H9 (cell line): ENCODE results near the gene PPP1R1B. TPM values are rescaled to one million over a fixed set of nuclear protein-coding genes. Genes with fewer than 3 reads are reported as not detected.

Experiments
- DNase-seq: peaks from one replicate; pipeline ENCODE4 v3.0.0-alpha.2; 2017
- H2AFZ ChIP-seq: one replicate; pipeline ENCODE4 v1.6.1; 2013; ENCODE audit warnings: mild to moderate bottlenecking, low read length, control low read depth, moderate library complexity
- H2AK5ac ChIP-seq: 2 replicates; pipeline ENCODE4 v1.6.1; 2013; ENCODE audit warnings: low read length, control low read depth, mixed read lengths; ENCODE audit not compliant: insufficient read length
- H2BK120ac ChIP-seq: one replicate; pipeline ENCODE4 v1.6.1; 2013; ENCODE audit warnings: low read depth, mild to moderate bottlenecking, low read length, control low read depth, inconsistent platforms; ENCODE audit not compliant: poor library complexity, severe bottlenecking
- H2BK12ac ChIP-seq: 2 replicates; pipeline ENCODE4 v1.6.1; 2013; ENCODE audit warnings: low read length, control low read depth, mixed read lengths, low read depth; ENCODE audit not compliant: insufficient read length
- H2BK15ac ChIP-seq: 2 replicates; pipeline ENCODE4 v1.6.1; 2013; ENCODE audit warnings: low read depth, low read length, control low read depth
- H2BK20ac ChIP-seq: one replicate; pipeline ENCODE4 v1.6.1; 2013; ENCODE audit warnings: low read depth, mild to moderate bottlenecking, low read length, control low read depth, inconsistent platforms; ENCODE audit not compliant: poor library complexity, severe bottlenecking
- H2BK5ac ChIP-seq: 2 replicates; pipeline ENCODE4 v1.6.1; 2013; ENCODE audit warnings: low read length, control low read depth, mixed read lengths; ENCODE audit not compliant: insufficient read length
- H3K14ac ChIP-seq: 2 replicates; pipeline ENCODE4 v1.6.1; 2013; ENCODE audit warnings: low read length, control low read depth; ENCODE audit not compliant: insufficient read depth
- H3K18ac ChIP-seq: 2 replicates; pipeline ENCODE4 v1.6.1; 2013; ENCODE audit warnings: low read depth, mild to moderate bottlenecking, mixed read lengths, low read length, control low read depth; ENCODE audit not compliant: insufficient read length
- H3K23ac ChIP-seq: 2 replicates; pipeline ENCODE4 v1.6.1; 2013; ENCODE audit warnings: low read length, control low read depth, mixed read lengths, low read depth; ENCODE audit not compliant: insufficient read length
- H3K23me2 ChIP-seq: 2 replicates; pipeline ENCODE4 v1.6.1; 2013; ENCODE audit warnings: low read depth, mild to moderate bottlenecking, mixed read lengths, low read length, control low read depth; ENCODE audit not compliant: insufficient read length, poor library complexity, severe bottlenecking
- H3K27ac ChIP-seq: 2 replicates; pipeline ENCODE4 v1.5.1; 2013; ENCODE audit warnings: low read length, control low read depth, mixed read lengths, low read depth; ENCODE audit not compliant: insufficient read length
- H3K27me3 ChIP-seq: 2 replicates; pipeline ENCODE4 v1.6.1; 2013; ENCODE audit warnings: low read length, control low read depth, inconsistent platforms; ENCODE audit not compliant: insufficient read depth
- H3K4ac ChIP-seq: 2 replicates; pipeline ENCODE4 v1.6.1; 2013; ENCODE audit warnings: low read depth, mild to moderate bottlenecking, control low read depth, inconsistent platforms, low read length, moderate library complexity
- H3K4me1 ChIP-seq: 2 replicates; pipeline ENCODE4 v1.6.1; 2013; ENCODE audit warnings: low read length, control low read depth, inconsistent platforms; ENCODE audit not compliant: insufficient read depth
- H3K4me2 ChIP-seq: 2 replicates; pipeline ENCODE4 v1.6.1; 2013; ENCODE audit warnings: low read length, control low read depth, mixed read lengths; ENCODE audit not compliant: insufficient read length, insufficient read depth
- H3K56ac ChIP-seq: 2 replicates; pipeline ENCODE4 v1.6.1; 2013; ENCODE audit warnings: low read depth, mild to moderate bottlenecking, mixed read lengths, low read length, control low read depth; ENCODE audit not compliant: insufficient read length
- H3K79me1 ChIP-seq: 2 replicates; pipeline ENCODE4 v1.6.1; 2013; ENCODE audit warnings: low read depth, mild to moderate bottlenecking, moderate library complexity, low read length, control low read depth, inconsistent platforms; ENCODE audit not compliant: insufficient read depth, poor library complexity, severe bottlenecking
- H3K79me2 ChIP-seq: 2 replicates; pipeline ENCODE4 v1.6.1; 2013; ENCODE audit warnings: low read length, control low read depth, inconsistent platforms; ENCODE audit not compliant: insufficient read depth
- H3K9ac ChIP-seq: 2 replicates; pipeline ENCODE4 v1.6.1; 2013; ENCODE audit warnings: low read length, control low read depth, mixed read lengths; ENCODE audit not compliant: insufficient read length; ENCODE audit errors: extremely low read depth
- H3K9me3 ChIP-seq: one replicate; pipeline ENCODE4 v1.6.1; 2013; ENCODE audit warnings: low read depth, low read length, inconsistent platforms; ENCODE audit not compliant: control insufficient read depth
- H3T11ph ChIP-seq: one replicate; pipeline ENCODE4 v1.6.1; 2013; ENCODE audit warnings: mild to moderate bottlenecking, low read length, control low read depth, inconsistent platforms
- H4K20me1 ChIP-seq: one replicate; pipeline ENCODE4 v1.6.1; 2013; ENCODE audit not compliant: control insufficient read depth, insufficient read length, insufficient read depth
- H4K5ac ChIP-seq: 2 replicates; pipeline ENCODE4 v1.6.1; 2013; ENCODE audit warnings: low read depth, mild to moderate bottlenecking, mixed read lengths, low read length, control low read depth; ENCODE audit not compliant: insufficient read length
- H4K8ac ChIP-seq: replicated peaks from 2 replicates; pipeline ENCODE4 v1.6.1; 2013; ENCODE audit warnings: low read length, control low read depth, mixed read lengths, low read depth; ENCODE audit not compliant: insufficient read length
- H4K91ac ChIP-seq: 2 replicates; pipeline ENCODE4 v1.6.1; 2013; ENCODE audit warnings: low read depth, mild to moderate bottlenecking, moderate library complexity, mixed read lengths, low read length, control low read depth; ENCODE audit not compliant: insufficient read length
- H3K27ac Mint-ChIP-seq, 3 experiments: 2 replicates in 2 of 3; 3 replicates in 1 of 3; pipeline ENCODE4 v1.8.0; 2020 to 2021; ENCODE audit warnings: mixed read lengths in 3 of 3, mild to moderate bottlenecking in 1 of 3, moderate library complexity in 1 of 3
- H3K27me3 Mint-ChIP-seq: 2 replicates; pipeline ENCODE4 v1.8.0; 2021; ENCODE audit warnings: low read depth, mild to moderate bottlenecking, moderate library complexity, mixed read lengths
- H3K36me3 Mint-ChIP-seq, 3 experiments: 2 replicates in 2 of 3; 3 replicates in 1 of 3; pipeline ENCODE4 v1.8.0; 2020 to 2021; ENCODE audit warnings: low read depth in 3 of 3, mixed read lengths in 3 of 3; ENCODE audit not compliant: insufficient read depth in 1 of 3
- H3K4me1 Mint-ChIP-seq, 2 experiments: 2 replicates each; pipeline ENCODE4 v1.8.0; 2020; ENCODE audit warnings: mixed read lengths in 2 of 2
- H3K4me3 Mint-ChIP-seq, 2 experiments: 2 replicates in 1 of 2; 3 replicates in 1 of 2; pipeline ENCODE4 v1.8.0; 2020 to 2021; ENCODE audit warnings: mild to moderate bottlenecking in 2 of 2, mixed read lengths in 2 of 2, moderate library complexity in 1 of 2
- H3K9me3 Mint-ChIP-seq, 2 experiments: 2 replicates in 1 of 2; 3 replicates in 1 of 2; pipeline ENCODE4 v1.8.0; 2020; ENCODE audit warnings: mild to moderate bottlenecking in 2 of 2, mixed read lengths in 2 of 2, moderate library complexity in 1 of 2
- WGBS: extraction: QIAGEN DNeasy Blood & Tissue Kit; methylation state at CpG from one replicate; pipeline ENCODE4 v1.1.7; 2013; ENCODE audit warnings: missing lambda C conversion rate, low lambda C conversion rate, mixed read lengths; ENCODE audit not compliant: insufficient read length; ENCODE audit errors: extremely low coverage; 5-methylcytosine and 5-hydroxymethylcytosine counted together
- total RNA-seq: library from RNA; stranded (reverse); gene quantifications from 2 replicates; pipeline ENCODE4 v1.2.1, GENCODE V29; 2021
- TF ChIP-seq, protein P1 (sequence below): fragments of 200-600 bp; sonication (generic); conservative IDR thresholded peaks from 3 replicates; pipeline ENCODE4 v1.8.0; 2021; ENCODE audit warnings: antibody characterized with exemption, mild to moderate bottlenecking

The PPP1R1B gene
- total RNA-seq, 1 experiment from 2014 or later, result 15.5 TPM

GRCh38 chr17:39578272-39578671 lies 48.5 kb upstream of the PPP1R1B start:
- no peaks in the 10 kb centered on the region for H3K27me3 ChIP-seq
- peaks cover 12% of the 10 kb centered on the region for H3K4me1 ChIP-seq
- TF ChIP-seq, protein P1, sequence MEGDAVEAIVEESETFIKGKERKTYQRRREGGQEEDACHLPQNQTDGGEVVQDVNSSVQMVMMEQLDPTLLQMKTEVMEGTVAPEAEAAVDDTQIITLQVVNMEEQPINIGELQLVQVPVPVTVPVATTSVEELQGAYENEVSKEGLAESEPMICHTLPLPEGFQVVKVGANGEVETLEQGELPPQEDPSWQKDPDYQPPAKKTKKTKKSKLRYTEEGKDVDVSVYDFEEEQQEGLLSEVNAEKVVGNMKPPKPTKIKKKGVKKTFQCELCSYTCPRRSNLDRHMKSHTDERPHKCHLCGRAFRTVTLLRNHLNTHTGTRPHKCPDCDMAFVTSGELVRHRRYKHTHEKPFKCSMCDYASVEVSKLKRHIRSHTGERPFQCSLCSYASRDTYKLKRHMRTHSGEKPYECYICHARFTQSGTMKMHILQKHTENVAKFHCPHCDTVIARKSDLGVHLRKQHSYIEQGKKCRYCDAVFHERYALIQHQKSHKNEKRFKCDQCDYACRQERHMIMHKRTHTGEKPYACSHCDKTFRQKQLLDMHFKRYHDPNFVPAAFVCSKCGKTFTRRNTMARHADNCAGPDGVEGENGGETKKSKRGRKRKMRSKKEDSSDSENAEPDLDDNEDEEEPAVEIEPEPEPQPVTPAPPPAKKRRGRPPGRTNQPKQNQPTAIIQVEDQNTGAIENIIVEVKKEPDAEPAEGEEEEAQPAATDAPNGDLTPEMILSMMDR, result no peak
- no peak overlapping the region for H2BK5ac ChIP-seq
- no peak overlapping the region for H3K14ac ChIP-seq
- H3K23me2 ChIP-seq, result peaks cover 3% of the 10 kb centered on the region
- H2BK120ac ChIP-seq, result no peak overlapping the region
- no peak overlapping the region for H3T11ph ChIP-seq
- peaks cover 37% of the 10 kb centered on the region for H3K27me3 Mint-ChIP-seq
- H2AFZ ChIP-seq, result no peak overlapping the region
- no peak overlapping the region for H3K27ac ChIP-seq
- H4K20me1 ChIP-seq, result no peaks in the 10 kb centered on the region
- H2BK20ac ChIP-seq, result no peak overlapping the region
- no peak overlapping the region for H4K8ac ChIP-seq
- no peak overlapping the region for H3K9ac ChIP-seq
- H3K18ac ChIP-seq, result no peak overlapping the region
- H3K4me2 ChIP-seq, result no peak overlapping the region
- H3K4me1 Mint-ChIP-seq, result peaks cover 40 to 48% of the 10 kb centered on the region in 2 experiments
- H3K9me3 ChIP-seq, result no peaks in the 10 kb centered on the region
- H3K27ac Mint-ChIP-seq, result no peak overlapping the region
- no peak overlapping the region for H2AK5ac ChIP-seq
- H3K4me3 Mint-ChIP-seq, result 0 out of 5 replicates have a peak overlapping the region, but pooled peaks of 1 of the 2 experiments have one; percentile 23
- no peak overlapping the region for H4K91ac ChIP-seq
- DNase-seq, result no peak
- no peaks in the 10 kb centered on the region for H3K9me3 Mint-ChIP-seq
- H3K56ac ChIP-seq, result no peak overlapping the region
- H3K4ac ChIP-seq, result no peak overlapping the region
- H3K23ac ChIP-seq, result no peak overlapping the region
- H3K79me2 ChIP-seq, result no peaks in the 10 kb centered on the region
- no peaks in the 10 kb centered on the region for H3K36me3 Mint-ChIP-seq
- no peak overlapping the region for H4K5ac ChIP-seq
- no CpG with 5 or more reads among the region's 2 CpGs for WGBS
- H2BK12ac ChIP-seq, result no peak overlapping the region
- no peaks in the 10 kb centered on the region for H3K79me1 ChIP-seq
- 0 out of 2 replicates have a peak overlapping the region, but pooled peaks have one; percentile 15 for H2BK15ac ChIP-seq
